ENCODE measurements around the gene EPB41L4A. TPM values are rescaled to one million over a fixed set of nuclear protein-coding genes. Genes with fewer than 3 reads are reported as not detected.
A peak's percentile ranks its signal among the peaks of the same experiment; 100 is the strongest.

EPB41L4A gene
- total RNA-seq, 6 donors from 2014 or later = 15.9 to 45.1 (median 28.1) TPM

- ATAC-seq (ENCODE audit: low FRiP score in 2 of 2) = no peak
- Histone ChIP-seq H3K4me3 (no peak overlapping the region), H3K36me3 (peaks cover 0 to 2% (median 0%) of the 10 kb centered on the region in 4 donors), H3K4me1 (no peaks in the 10 kb centered on the region), H3K27ac (no peak overlapping the region), H3K27me3 (no peaks in the 10 kb centered on the region), H3K9me3 (no peaks in the 10 kb centered on the region)
- TF ChIP-seq POLR2AphosphoS5 (IDR thresholded peaks at IDR 0.05) (no peak), EP300 (IDR thresholded peaks at IDR 0.05) (no peak), CTCF (IDR thresholded peaks at IDR 0.05) (peak in 4 of 6 experiments; percentile 17 to 43 (median 26)), POLR2A (IDR thresholded peaks at IDR 0.05) (no peak)
- no peak for DNase-seq
- 75 to 76% methylated on average over 4 of the region's 4 CpGs for WGBS, 2 donors
These were observed 232.6 kb downstream of the EPB41L4A start for GRCh38 chr5:112186401-112186990.

GRCh38 chr5:112183874-112184273 is 235.2 kb downstream of the EPB41L4A start:
- no peaks in the 10 kb centered on the region for H3K4me1 ChIP-seq
- TF ChIP-seq EP300 (IDR thresholded peaks at IDR 0.05) = no peak
- no peak for TF ChIP-seq POLR2AphosphoS5 (IDR thresholded peaks at IDR 0.05)
- no peak for TF ChIP-seq CTCF (IDR thresholded peaks at IDR 0.05)
- TF ChIP-seq POLR2A (IDR thresholded peaks at IDR 0.05) = no peak
- H3K27ac ChIP-seq = no peak overlapping the region
- DNase-seq = no peak
- no peaks in the 10 kb centered on the region for H3K27me3 ChIP-seq
- no peak for ATAC-seq (ENCODE audit: low FRiP score in 2 of 2)
- H3K9me3 ChIP-seq = no peaks in the 10 kb centered on the region
- WGBS, 2 donors = 89 to 90% methylated on average over 8 of the region's 8 CpGs
- peaks cover 0 to 4% (median 0%) of the 10 kb centered on the region in 4 donors for H3K36me3 ChIP-seq
- no peak overlapping the region for H3K4me3 ChIP-seq

- H3K27ac ChIP-seq = no peak overlapping the region
- ATAC-seq (ENCODE audit: low FRiP score in 2 of 2) = no peak
- DNase-seq = no peak
- peaks cover 0 to 4% (median 0%) of the 10 kb centered on the region in 4 donors for H3K36me3 ChIP-seq
- no peak overlapping the region for H3K4me3 ChIP-seq
- no peak for TF ChIP-seq POLR2A (IDR thresholded peaks at IDR 0.05)
- 51 to 64% methylated on average over 8 of the region's 8 CpGs for WGBS, 2 donors
- H3K4me1 ChIP-seq = no peaks in the 10 kb centered on the region
- H3K9me3 ChIP-seq = no peaks in the 10 kb centered on the region
- no peaks in the 10 kb centered on the region for H3K27me3 ChIP-seq
These were observed 235.9 kb downstream of the EPB41L4A start for GRCh38 chr5:112183103-112183711.

- H3K4me3 ChIP-seq = no peak overlapping the region
These were observed 239.8 kb downstream of the EPB41L4A start for GRCh38 chr5:112179290-112179689.

More at GRCh38 chr5:112179290-112179689, 239.8 kb downstream of the EPB41L4A start:
- ATAC-seq (ENCODE audit: low FRiP score in 2 of 2) = no peak
- no peak for DNase-seq
- TF ChIP-seq CTCF (IDR thresholded peaks at IDR 0.05) (no peak), EP300 (IDR thresholded peaks at IDR 0.05) (no peak), POLR2AphosphoS5 (IDR thresholded peaks at IDR 0.05) (no peak), POLR2A (IDR thresholded peaks at IDR 0.05) (no peak)
- H3K27me3 ChIP-seq = no peaks in the 10 kb centered on the region
- peaks cover 0 to 4% (median 0%) of the 10 kb centered on the region in 4 donors for H3K36me3 ChIP-seq
- H3K9me3 ChIP-seq = no peaks in the 10 kb centered on the region
- peaks cover 0 to 6% (median 0%) of the 10 kb centered on the region in 4 donors for H3K4me1 ChIP-seq
- no peak overlapping the region for H3K27ac ChIP-seq
- WGBS, 2 donors = 83 to 91% methylated on average over 1 of the region's 1 CpG
